TTC549 (cell line): ENCODE measurements around the gene PRRX2.

Experiments
- FAIRE-seq: peaks from 2 replicates; lab custom pipeline; 2012; peaks lifted over from hg19 to GRCh38; lab: Jason Lieb, UNC

The PRRX2 gene

GRCh38 chr9:129712634-129713401 is 47.4 kb downstream of the PRRX2 start:
- FAIRE-seq: no peak

DNA sequence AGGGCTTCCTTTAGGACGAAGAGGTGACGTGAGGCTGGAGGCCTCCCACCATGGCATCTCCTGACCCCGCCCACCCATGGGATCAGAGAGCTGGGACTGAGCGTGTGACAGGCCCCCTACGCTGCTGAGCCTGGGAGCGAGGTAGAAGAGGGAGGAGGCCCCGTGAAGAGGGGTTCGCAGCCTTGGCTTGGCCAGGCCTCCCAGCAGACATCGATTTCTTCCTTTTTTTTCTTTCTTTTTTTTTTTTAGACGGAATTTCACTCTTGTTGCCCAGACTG is 47.9 kb downstream of the PRRX2 start:
- FAIRE-seq: no peak

- no peak for FAIRE-seq
Measured at GRCh38 chr9:129714511-129715061, 49.1 kb downstream of the PRRX2 start.

DNA sequence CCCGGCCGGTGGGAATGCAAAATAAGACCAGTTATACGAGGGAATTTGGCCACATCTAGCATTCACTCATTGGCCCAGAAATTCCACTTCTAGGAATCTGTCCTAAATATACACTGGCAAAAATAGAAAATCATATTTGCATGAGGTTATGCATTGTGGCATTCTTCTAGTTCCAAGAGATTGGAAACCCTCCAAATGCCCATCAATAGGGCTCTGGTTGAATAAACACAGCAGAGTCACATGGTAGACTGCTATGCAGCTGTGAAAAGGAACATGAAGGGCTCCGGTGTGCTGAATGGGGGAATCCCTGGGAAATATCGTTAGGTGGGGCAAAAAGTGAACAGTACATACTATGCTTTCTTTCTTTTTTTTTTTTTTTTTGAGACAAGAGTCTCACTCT is 50.6 kb downstream of the PRRX2 start:
- no peak for FAIRE-seq

- no peak for FAIRE-seq
Measured at GRCh38 chr9:129717991-129718390, 52.5 kb downstream of the PRRX2 start.

GRCh38 chr9:129718647-129719046 is 53.2 kb downstream of the PRRX2 start:
- no peak for FAIRE-seq

DNA sequence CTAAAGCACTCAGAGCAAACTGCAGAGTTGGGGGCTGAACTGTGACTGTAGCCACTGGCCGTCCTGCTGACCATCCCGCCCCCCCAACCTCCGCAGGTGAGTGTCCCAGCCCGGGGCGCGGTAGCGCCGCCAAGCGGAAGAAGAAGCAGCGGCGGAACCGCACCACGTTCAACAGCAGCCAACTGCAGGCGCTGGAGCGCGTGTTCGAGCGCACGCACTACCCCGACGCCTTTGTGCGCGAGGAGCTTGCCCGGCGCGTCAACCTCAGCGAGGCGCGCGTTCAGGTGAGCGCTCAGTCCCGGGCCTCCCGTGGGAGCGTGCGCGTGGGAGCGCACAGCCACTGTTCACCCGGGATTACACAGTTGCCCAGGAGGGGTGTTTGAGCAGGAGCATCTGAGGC is 53.7 kb downstream of the PRRX2 start:
- no peak for FAIRE-seq

DNA sequence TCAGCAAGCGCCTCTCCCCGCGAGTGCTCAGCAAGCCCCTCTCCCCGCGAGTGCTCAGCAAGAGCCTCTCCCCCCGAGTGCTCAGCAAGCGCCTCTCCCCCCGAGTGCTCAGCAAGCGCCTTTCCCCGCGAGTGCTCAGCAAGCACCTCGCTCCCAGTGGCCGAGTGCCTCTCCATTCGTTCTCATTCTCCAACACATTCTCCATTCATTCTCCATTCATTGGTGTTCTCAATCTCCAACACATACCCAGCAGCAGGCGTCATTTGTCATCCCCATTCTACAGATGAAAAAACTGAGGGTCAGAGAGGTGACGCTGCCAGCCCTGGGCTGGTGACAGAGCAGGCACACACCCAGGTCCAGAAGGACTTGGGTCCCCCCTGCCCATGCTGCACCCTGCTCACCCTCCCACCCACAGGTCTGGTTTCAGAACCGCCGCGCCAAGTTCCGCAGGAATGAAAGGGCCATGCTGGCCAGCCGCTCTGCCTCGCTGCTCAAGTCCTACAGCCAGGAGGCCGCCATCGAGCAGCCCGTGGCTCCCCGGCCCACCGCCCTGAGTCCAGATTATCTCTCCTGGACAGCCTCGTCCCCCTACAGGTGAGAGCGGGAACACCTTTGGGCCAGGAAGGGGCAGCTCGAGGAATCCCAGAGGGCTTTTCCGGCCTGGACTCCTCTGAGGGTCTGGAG is 54.9 kb downstream of the PRRX2 start:
- no peak for FAIRE-seq

DNA sequence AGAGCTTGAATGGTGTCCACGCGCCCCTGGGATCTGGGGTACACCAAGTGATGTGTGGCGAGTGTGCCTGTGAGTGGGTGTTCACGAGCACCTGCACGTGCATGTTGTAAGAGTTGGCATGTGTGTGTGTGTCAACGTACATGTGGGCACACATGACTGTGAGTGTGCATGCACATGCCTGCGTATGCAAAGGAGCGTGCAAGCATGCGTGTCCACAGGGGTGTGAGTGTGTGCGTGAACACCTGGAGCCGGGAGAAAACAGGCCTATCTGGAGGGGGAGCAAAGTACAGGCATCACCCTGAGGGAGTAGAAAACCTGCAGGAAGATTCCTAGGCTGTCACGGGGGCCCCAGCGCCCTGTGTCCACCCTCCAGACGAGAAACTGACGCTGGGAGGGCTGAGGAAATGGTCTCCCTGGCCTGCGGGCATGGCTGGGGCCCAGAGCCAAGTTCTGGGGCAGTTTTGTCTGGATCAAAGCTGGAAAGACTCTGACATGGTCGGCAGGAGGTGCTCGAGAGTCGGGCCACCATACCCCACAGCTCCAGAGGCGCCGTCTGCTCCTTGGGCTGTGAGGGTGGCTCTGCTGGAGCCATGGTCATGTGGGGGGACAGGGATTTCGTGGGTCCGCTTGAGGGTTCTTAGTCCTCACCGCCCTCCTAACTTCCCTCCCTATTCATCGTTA is 55.6 kb downstream of the PRRX2 start:
- FAIRE-seq: no peak

DNA sequence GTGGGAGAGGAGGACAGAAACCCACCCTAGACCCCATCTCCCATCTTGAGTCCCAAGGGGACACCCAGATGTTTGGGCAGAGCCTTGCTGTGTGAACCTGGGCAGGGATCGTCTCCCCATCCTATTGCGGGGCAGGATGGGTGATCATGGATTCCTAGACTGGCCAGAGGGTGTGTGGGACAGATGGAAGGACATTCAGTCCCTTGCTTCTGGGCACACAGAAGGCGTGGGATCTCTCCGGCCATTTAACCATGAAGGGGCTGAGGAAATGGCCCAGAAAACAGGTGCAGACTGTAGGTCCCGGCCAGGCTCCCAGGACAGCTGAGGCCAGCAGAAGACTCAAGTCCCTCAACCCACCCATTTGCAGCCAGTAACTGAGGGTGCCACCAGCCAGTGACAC is 57.5 kb downstream of the PRRX2 start:
- no peak for FAIRE-seq

GRCh38 chr9:129724456-129725190 is 59.2 kb downstream of the PRRX2 start:
- FAIRE-seq: no peak

GRCh38 chr9:129725795-129726251 is 60.4 kb downstream of the PRRX2 start:
- FAIRE-seq: no peak

- FAIRE-seq: no peak
Measured at GRCh38 chr9:129726322-129727160, 61.1 kb downstream of the PRRX2 start.

DNA sequence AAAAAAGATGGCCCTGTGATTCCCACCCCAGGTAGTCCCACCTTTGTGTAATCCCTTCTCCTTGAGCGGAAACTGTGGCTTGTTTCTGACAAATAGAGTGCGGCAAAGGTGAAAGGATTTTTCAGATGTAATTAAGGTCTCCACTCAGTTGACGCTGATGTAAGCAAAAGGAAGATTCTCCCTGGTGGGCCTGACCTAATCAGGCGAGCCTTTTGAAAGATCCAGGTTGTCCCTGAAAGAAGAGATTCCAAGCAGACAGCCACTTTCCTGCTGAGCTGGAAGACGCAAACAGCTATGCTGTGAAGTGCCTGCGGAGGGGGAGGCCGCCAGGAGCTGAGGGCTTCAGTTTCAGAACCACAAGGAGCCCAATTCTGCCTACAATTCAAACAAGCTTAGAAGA is 63.3 kb downstream of the PRRX2 start:
- no peak for FAIRE-seq

DNA sequence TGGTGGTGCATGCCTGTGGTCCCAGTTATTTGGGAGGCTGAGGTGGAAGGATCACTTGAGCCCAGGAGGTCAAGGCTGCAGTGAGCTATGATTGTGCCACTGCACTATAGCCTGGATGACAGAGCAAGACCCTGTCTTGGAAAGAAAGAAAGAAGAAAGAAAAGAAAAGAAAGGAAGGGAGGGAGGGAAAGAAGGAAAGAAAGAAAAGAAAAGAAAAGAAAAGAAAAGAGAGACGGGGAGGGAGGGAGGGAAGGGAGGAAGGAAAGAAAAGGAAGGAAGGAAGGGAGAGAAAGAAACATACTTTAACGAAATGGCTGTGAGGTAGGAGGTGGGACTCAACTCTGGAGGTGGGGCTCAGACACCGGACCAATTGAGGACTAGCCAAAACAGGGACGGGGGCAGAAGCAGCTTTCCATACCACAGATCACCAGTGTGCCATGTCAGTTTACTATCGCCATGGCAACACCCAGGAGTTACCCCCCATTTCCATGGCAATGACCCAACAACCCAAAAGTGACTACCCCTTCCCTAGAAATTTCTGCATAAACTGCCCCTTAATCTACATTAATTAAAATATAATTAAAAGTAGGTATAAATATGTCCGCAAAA is 66.1 kb downstream of the PRRX2 start:
- no peak for FAIRE-seq

GRCh38 chr9:129732100-129732499 is 66.7 kb downstream of the PRRX2 start:
- FAIRE-seq: no peak

- FAIRE-seq: no peak
Measured at GRCh38 chr9:129732946-129733631, 67.6 kb downstream of the PRRX2 start.

DNA sequence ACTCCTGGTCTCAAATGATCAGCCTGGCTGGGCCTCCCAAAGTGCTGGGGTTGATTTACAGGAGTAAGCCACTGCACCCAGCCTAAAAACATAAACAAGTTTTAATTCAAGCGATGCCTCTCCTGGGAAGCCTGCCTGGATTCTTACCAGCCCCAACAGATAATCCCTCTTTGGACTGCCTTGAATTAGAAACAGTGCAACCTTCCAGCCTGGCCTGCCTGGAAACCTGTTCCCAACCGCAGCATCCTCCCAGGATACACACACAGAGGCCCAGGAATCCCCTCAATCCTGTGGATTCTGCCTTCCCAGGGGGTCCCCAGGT is 68.1 kb downstream of the PRRX2 start:
- no peak for FAIRE-seq

- no peak for FAIRE-seq
Measured at GRCh38 chr9:129735546-129735945, 70.1 kb downstream of the PRRX2 start.

GRCh38 chr9:129736334-129736733 is 70.9 kb downstream of the PRRX2 start:
- FAIRE-seq: no peak
